SH-SY5Y (cell line): ENCODE measurements around the gene FAAP20.

Source experiments
- GATA2 ChIP-seq: IDR thresholded peaks from 2 replicates; pipeline ENCODE4 v1.6.1; 2011; ENCODE audit warnings: mild to moderate bottlenecking, low read depth, low read length
- GATA3 ChIP-seq: IDR thresholded peaks from 2 replicates; pipeline ENCODE4 v1.6.1; 2011; ENCODE audit warnings: low read depth, mild to moderate bottlenecking, low read length, moderate library complexity

The FAAP20 gene

GRCh38 chr1:2198571-2198970, 4.0 kb upstream of the FAAP20 start:
- no peak for TF ChIP-seq GATA3

- no peak for TF ChIP-seq GATA3
- TF ChIP-seq GATA2, result no peak
Measured at GRCh38 chr1:2197707-2198165, 3.2 kb upstream of the FAAP20 start.

- TF ChIP-seq GATA3 (no peak), GATA2 (no peak)
Measured at GRCh38 chr1:2196901-2197638, 2.5 kb upstream of the FAAP20 start.

- TF ChIP-seq GATA3, result no peak
- no peak for TF ChIP-seq GATA2
Measured at GRCh38 chr1:2195785-2196184, 1.2 kb upstream of the FAAP20 start.

- TF ChIP-seq GATA3 (no peak), GATA2 (no peak)
Measured at GRCh38 chr1:2194898-2195673, 514 bp upstream of the FAAP20 start.

GRCh38 chr1:2193514-2194281, 874 bp downstream of the FAAP20 start:
- TF ChIP-seq GATA2 (no peak), GATA3 (no peak)

GRCh38 chr1:2192031-2192995, 2.3 kb downstream of the FAAP20 start:
- no peak for TF ChIP-seq GATA3
- no peak for TF ChIP-seq GATA2

GRCh38 chr1:2190491-2190976, 4.0 kb downstream of the FAAP20 start:
- TF ChIP-seq GATA3 (no peak), GATA2 (no peak)

GRCh38 chr1:2189459-2190425, 4.8 kb downstream of the FAAP20 start:
- TF ChIP-seq GATA3, result no peak
- no peak for TF ChIP-seq GATA2

GRCh38 chr1:2188336-2188735, 6.2 kb downstream of the FAAP20 start:
- TF ChIP-seq GATA3 (no peak), GATA2 (no peak)

- TF ChIP-seq GATA2 (no peak), GATA3 (no peak)
Measured at GRCh38 chr1:2187619-2188018, 7.0 kb downstream of the FAAP20 start.

GRCh38 chr1:2186901-2187300, 7.7 kb downstream of the FAAP20 start:
- TF ChIP-seq GATA2 (no peak), GATA3 (no peak)
